Psoas muscle (tissue), 8 donors: ENCODE measurements around the gene TCF12. TPM values are rescaled to one million over a fixed set of nuclear protein-coding genes. Genes with fewer than 3 reads are reported as not detected.

Experiments
- ATAC-seq, 4 donors: fragments of 200-7000 bp; cut with Tn5 transposase; one replicate each; pipeline ENCODE4 v1.9.1; 2020; ENCODE audit warnings: moderate library complexity in 3 of 4, mild to moderate bottlenecking in 2 of 4
- DNase-seq, 2 donors: peaks; one replicate each; pipeline ENCODE4 v3.0.0-alpha.2; 2020
- H3K27ac ChIP-seq: fragments of 200-600 bp; one replicate; pipeline ENCODE4 v1.8.0; 2022
- H3K27me3 ChIP-seq, 3 donors: fragments of 200-600 bp in 1 of 3; one replicate each; pipeline versions ENCODE4 v1.6.1 to v1.8.0; 2013 to 2022; ENCODE audit warnings: low read length in 2 of 3, mild to moderate bottlenecking in 2 of 3, moderate library complexity in 1 of 3; ENCODE audit not compliant: insufficient read depth in 3 of 3
- H3K36me3 ChIP-seq, 2 donors: fragments of 200-600 bp in 1 of 2; one replicate each; pipeline versions ENCODE4 v1.6.1 to v1.8.0; 2013 to 2022; ENCODE audit warnings: low read depth in 1 of 2, mild to moderate bottlenecking in 1 of 2, moderate library complexity in 1 of 2; ENCODE audit not compliant: insufficient read depth in 1 of 2
- H3K4me1 ChIP-seq: fragments of 200-600 bp; one replicate; pipeline ENCODE4 v1.8.0; 2022
- H3K4me3 ChIP-seq: fragments of 200-600 bp; one replicate; pipeline ENCODE4 v1.8.0; 2022; ENCODE audit warnings: mild to moderate bottlenecking
- H3K9me3 ChIP-seq: fragments of 200-600 bp; one replicate; pipeline ENCODE4 v1.8.0; 2022
- WGBS, 3 donors: extraction: QIAGEN DNeasy Blood & Tissue Kit; methylation state at CpG; one replicate each; pipeline versions ENCODE4 v1.1.6 to v1.1.7; 2013; 5-methylcytosine and 5-hydroxymethylcytosine counted together
- intact Hi-C, 2 donors: fragments of 100-400 bp; cut with DNase I; formaldehyde crosslinking; loops; one replicate each; pipeline versions ENCODE4 v1.11.0 to v1.14.2; 2022
- polyA plus RNA-seq, 3 donors: library from polyadenylated mRNA; stranded (reverse); fragments of 200-250 nt; gene quantifications; one replicate each; pipeline ENCODE4 v1.2.3, GENCODE V29; 2013
- total RNA-seq, 4 donors: library from RNA; stranded (reverse); fragmentation: NEBNext Ultra II Directional in 2 of 4; extraction: Animal tissue kit (Norgen Biotek cat#: 25700) in 2 of 4; gene quantifications; one replicate each; pipeline versions ENCODE4 v1.2.1 to v1.2.4, GENCODE V29; 2021 to 2023
- TF ChIP-seq, protein P1 (sequence below): fragments of 200-600 bp; IDR thresholded peaks from one replicate; pipeline ENCODE4 v1.8.0; 2022; ENCODE audit warnings: antibody characterized with exemption
- donor health status: healthy with polysubstance abuse.
- donor health status: DM: no; HTN: no; CAD: no; lungs with moderate emphysema.
- donor health status: Bipolar disorder and iron deficiency.
- donor health status: healthy.
- donor health status: DM: yes; HTN: yes; CAD: no.
- donor health status: DM: no; HTN: no; CAD: no.
- donor health status: DM: no; HTN: no; CAD: no.
- donor health status: DM: yes; HTN: yes; CAD: no.

Gene TCF12
- total and polyA plus RNA-seq, 7 donors, result 10.5 to 53.1 (median 30.5) TPM

DNA sequence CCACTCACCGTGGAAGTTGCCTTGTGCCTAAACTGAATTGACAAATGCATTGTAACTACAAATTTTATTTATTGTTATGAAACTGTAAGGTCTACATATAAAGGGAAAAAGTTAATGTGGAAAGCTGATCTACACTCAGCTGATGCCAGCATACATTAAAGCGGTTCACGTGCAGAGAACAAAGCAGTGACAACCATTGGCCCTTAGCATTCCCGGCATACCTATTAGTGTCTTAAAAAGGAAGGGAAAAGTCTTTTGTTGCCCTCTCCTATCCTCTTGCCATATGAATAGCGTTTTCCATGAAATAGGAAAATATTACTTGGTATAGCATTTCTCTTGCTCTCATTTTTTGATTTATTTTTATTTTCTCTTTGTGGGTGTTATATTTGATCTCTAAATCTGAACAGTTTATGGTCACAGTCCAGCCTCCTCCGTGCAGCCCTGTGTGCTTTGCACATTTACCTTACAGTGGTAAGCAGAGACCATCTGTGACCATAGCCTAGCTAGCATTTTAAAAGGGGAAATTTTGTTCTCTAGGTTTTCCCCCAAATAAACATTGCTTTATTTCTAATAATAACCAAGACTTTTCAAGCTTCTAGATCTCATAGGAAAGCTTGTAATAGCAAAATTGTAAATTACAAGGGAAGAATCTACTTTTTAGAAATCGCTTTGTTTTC lies 368.1 kb downstream of the TCF12 start:
- DNase-seq (no peak), ATAC-seq (no peak)
- WGBS, 3 donors, result 87 to 90% (median 87%) methylated on average over 7 of the region's 7 CpGs
- Histone ChIP-seq H3K4me3 (no peak overlapping the region), H3K27ac (no peak overlapping the region), H3K27me3 (no peaks in the 10 kb centered on the region), H3K9me3 (no peaks in the 10 kb centered on the region), H3K36me3 (peaks cover 2 to 72% of the 10 kb centered on the region in 2 donors), H3K4me1 (no peaks in the 10 kb centered on the region)
- intact Hi-C loops, result no loop called here
- TF ChIP-seq, protein P1, sequence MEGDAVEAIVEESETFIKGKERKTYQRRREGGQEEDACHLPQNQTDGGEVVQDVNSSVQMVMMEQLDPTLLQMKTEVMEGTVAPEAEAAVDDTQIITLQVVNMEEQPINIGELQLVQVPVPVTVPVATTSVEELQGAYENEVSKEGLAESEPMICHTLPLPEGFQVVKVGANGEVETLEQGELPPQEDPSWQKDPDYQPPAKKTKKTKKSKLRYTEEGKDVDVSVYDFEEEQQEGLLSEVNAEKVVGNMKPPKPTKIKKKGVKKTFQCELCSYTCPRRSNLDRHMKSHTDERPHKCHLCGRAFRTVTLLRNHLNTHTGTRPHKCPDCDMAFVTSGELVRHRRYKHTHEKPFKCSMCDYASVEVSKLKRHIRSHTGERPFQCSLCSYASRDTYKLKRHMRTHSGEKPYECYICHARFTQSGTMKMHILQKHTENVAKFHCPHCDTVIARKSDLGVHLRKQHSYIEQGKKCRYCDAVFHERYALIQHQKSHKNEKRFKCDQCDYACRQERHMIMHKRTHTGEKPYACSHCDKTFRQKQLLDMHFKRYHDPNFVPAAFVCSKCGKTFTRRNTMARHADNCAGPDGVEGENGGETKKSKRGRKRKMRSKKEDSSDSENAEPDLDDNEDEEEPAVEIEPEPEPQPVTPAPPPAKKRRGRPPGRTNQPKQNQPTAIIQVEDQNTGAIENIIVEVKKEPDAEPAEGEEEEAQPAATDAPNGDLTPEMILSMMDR, result no peak

DNA sequence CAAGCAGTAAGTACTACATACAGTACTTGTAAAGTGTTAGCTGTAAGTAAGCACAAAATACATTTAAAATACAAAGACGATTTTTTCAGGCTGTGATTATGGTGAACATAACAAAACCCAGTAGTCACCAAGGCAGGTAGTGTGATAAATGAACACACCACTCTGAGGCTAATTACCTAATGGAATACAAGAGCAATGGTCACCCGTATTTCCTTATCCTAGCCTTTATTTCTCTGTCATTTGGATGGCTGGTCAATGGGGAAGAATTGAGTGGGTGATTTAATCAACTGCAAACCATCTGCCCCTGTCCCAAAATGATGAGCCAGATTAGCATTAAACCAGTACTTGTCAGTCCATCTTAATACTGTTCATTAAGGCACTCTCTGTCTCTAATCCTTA lies 368.7 kb downstream of the TCF12 start:
- Histone ChIP-seq H3K36me3 (peaks cover 2 to 68% of the 10 kb centered on the region in 2 donors), H3K27me3 (no peaks in the 10 kb centered on the region), H3K4me1 (no peaks in the 10 kb centered on the region), H3K27ac (no peak overlapping the region), H3K9me3 (no peaks in the 10 kb centered on the region), H3K4me3 (no peak overlapping the region)
- WGBS, 3 donors, result 87 to 93% (median 92%) methylated on average over 2 of the region's 2 CpGs
- TF ChIP-seq, protein P1, result no peak
- ATAC-seq, result no peak
- intact Hi-C loops, result no loop called here
- no peak for DNase-seq

DNA sequence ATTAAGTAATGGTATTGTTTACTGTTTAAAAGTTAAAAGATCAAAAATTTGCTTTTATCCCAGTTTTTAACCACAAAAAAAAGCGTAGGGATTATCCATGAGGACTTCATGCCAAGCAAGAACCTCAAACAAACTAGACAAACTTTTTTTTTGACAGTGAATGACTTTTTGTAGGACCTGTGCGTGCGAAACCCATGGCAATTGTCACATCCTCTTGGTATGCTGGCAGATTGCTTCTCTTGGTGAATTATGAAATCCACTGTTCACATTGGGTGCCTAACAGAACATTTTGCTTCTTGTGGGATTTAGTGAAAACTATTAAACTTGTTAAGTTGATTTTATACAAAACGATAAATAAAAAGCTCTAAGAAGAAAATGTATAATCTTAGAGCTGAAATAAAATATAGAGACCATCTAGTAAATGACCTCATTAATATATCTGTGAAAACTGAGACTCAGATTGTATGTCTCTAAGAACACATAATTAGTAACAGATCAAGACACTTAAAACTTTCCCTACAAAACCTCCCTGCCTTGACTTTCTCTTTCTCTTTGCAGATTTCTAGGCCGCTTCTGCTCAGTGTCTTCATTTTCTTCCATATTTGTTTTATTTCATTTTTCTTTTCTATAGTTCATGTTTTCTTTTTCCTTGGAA lies 370.6 kb downstream of the TCF12 start:
- Histone ChIP-seq H3K4me3 (no peak overlapping the region), H3K9me3 (no peaks in the 10 kb centered on the region), H3K27ac (no peak overlapping the region), H3K36me3 (peaks cover 2 to 49% of the 10 kb centered on the region in 2 donors), H3K27me3 (no peaks in the 10 kb centered on the region), H3K4me1 (no peaks in the 10 kb centered on the region)
- 60 to 72% (median 63%) methylated on average over 5 of the region's 5 CpGs for WGBS, 3 donors
- TF ChIP-seq, protein P1, result no peak
- DNase-seq, result no peak
- ATAC-seq, result no peak
- intact Hi-C loops, result no loop called here

DNA sequence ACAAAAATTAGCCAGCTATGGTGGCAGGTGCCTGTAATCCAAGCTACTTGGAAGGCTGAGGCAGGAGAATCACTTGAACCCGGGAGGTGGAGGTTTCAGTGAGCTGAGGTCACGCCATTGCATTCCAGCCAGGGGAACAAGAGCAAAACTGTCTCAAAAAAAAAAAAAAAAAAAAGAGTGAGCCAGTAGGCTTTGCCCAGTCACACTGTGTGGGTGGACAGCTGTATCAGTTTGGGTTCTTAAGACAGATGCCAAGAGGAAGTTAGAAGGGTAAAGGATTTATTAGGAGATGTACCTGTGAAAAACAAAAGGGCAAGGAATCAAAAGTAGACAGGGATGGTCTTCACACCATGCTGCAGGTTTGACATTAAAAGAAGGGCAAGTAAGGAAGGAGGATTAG lies 371.7 kb downstream of the TCF12 start:
- Histone ChIP-seq H3K36me3 (peaks cover 2 to 39% of the 10 kb centered on the region in 2 donors), H3K27me3 (no peaks in the 10 kb centered on the region), H3K9me3 (no peaks in the 10 kb centered on the region), H3K4me1 (no peaks in the 10 kb centered on the region), H3K4me3 (no peak overlapping the region), H3K27ac (no peak overlapping the region)
- DNase-seq (no peak), ATAC-seq (no peak)
- intact Hi-C loops, result loop anchor here in 1 of 2 donors (10.0 kb wide), 1 partner anchor 1715 kb away; no protein-coding TSS in a partner anchor
- WGBS, 3 donors, result 38 to 69% (median 56%) methylated on average over 2 of the region's 2 CpGs
- TF ChIP-seq, protein P1, result no peak
